ENCODE results near the gene MDC1.

Gene MDC1

GRCh38 chr6:30741789-30742315 lies 24.8 kb upstream of the MDC1 start:
- no peak for DNase-seq

GRCh38 chr6:30741063-30741779 lies 24.1 kb upstream of the MDC1 start:
- peak overlapping the region; percentile 95 for H3K27ac ChIP-seq
- peak; percentile 26 for TF ChIP-seq CTCF (IDR thresholded peaks at IDR 0.05; ENCODE audit: low read depth, low read length, missing control alignments)
- H3K36me3 ChIP-seq (replicated peaks), result peaks cover 40% of the 10 kb centered on the region
- H3K27me3 ChIP-seq (replicated peaks), result no peaks in the 10 kb centered on the region
- H3K4me3 ChIP-seq (ENCODE audit: low read depth, low read length), result peak overlapping the region; percentile 99
- in situ Hi-C loops (cut with HindIII; ENCODE audit: low pct_ligation_motif_present, low sequenced_read_pairs), result no loop called here
- no peak for DNase-seq

More at GRCh38 chr6:30741789-30742315, 24.8 kb upstream of the MDC1 start:
- in situ Hi-C loops (cut with HindIII; ENCODE audit: low pct_ligation_motif_present, low sequenced_read_pairs), result no loop called here
- no peak for TF ChIP-seq CTCF (IDR thresholded peaks at IDR 0.05; ENCODE audit: low read depth, low read length, missing control alignments)
- Histone ChIP-seq H3K27ac (peak overlapping the region; percentile 95), H3K27me3 (replicated peaks) (no peaks in the 10 kb centered on the region), H3K4me3 (ENCODE audit: low read depth, low read length) (peak overlapping the region; percentile 99), H3K36me3 (replicated peaks) (peaks cover 40% of the 10 kb centered on the region)

- no peak for DNase-seq
- peaks cover 40% of the 10 kb centered on the region for H3K36me3 ChIP-seq (replicated peaks)
- no peak overlapping the region for H3K27ac ChIP-seq
- no peaks in the 10 kb centered on the region for H3K27me3 ChIP-seq (replicated peaks)
- no peak overlapping the region for H3K4me3 ChIP-seq (ENCODE audit: low read depth, low read length)
- in situ Hi-C loops (cut with HindIII; ENCODE audit: low pct_ligation_motif_present, low sequenced_read_pairs), result no loop called here
- TF ChIP-seq CTCF (IDR thresholded peaks at IDR 0.05; ENCODE audit: low read depth, low read length, missing control alignments), result no peak
Observed at GRCh38 chr6:30740540-30740870, 23.4 kb upstream of the MDC1 start.

- Histone ChIP-seq H3K27ac (no peak overlapping the region), H3K4me3 (ENCODE audit: low read depth, low read length) (no peak overlapping the region), H3K27me3 (replicated peaks) (no peaks in the 10 kb centered on the region), H3K36me3 (replicated peaks) (peaks cover 37% of the 10 kb centered on the region)
- no peak for TF ChIP-seq CTCF (IDR thresholded peaks at IDR 0.05; ENCODE audit: low read depth, low read length, missing control alignments)
- no peak for DNase-seq
- in situ Hi-C loops (cut with HindIII; ENCODE audit: low pct_ligation_motif_present, low sequenced_read_pairs), result no loop called here
Observed at GRCh38 chr6:30738532-30738931, 21.5 kb upstream of the MDC1 start.

- no peak overlapping the region for H3K4me3 ChIP-seq (ENCODE audit: low read depth, low read length)
- no peak for TF ChIP-seq CTCF (IDR thresholded peaks at IDR 0.05; ENCODE audit: low read depth, low read length, missing control alignments)
- no peak for DNase-seq
- no peaks in the 10 kb centered on the region for H3K27me3 ChIP-seq (replicated peaks)
- H3K36me3 ChIP-seq (replicated peaks), result peaks cover 31% of the 10 kb centered on the region
- H3K27ac ChIP-seq, result no peak overlapping the region
- in situ Hi-C loops (cut with HindIII; ENCODE audit: low pct_ligation_motif_present, low sequenced_read_pairs), result no loop called here
Observed at GRCh38 chr6:30735668-30736314, 18.7 kb upstream of the MDC1 start.
